H1 (cell line): ENCODE results near the gene FAM83C. TPM values are rescaled to one million over a fixed set of nuclear protein-coding genes. Genes with fewer than 3 reads are reported as not detected.

Experiments
- CTCF ChIA-PET: fragments of 300-600 bp; sonication (Branson Sonifier 250); formaldehyde crosslinking; loops from one replicate; lab custom pipeline; 2021; ENCODE audit not compliant: partially characterized antibody; lab: Charles Lee
- POLR2A ChIA-PET: fragments of 300-600 bp; sonication (Branson Sonifier 250); formaldehyde crosslinking; loops from one replicate; lab custom pipeline; 2021; ENCODE audit warnings: inconsistent platforms; ENCODE audit not compliant: partially characterized antibody; lab: Charles Lee
- DNase-seq, 2 experiments: peaks; one replicate each; pipeline versions ENCODE4 v3.0.0 to v3.0.0-alpha.2; 2010 to 2022; ENCODE audit warnings: low spot score in 2 of 2, low read depth in 1 of 2, mixed read lengths in 1 of 2
- FAIRE-seq: peaks from 2 replicates; lab custom pipeline; 2011; peaks lifted over from hg19 to GRCh38; lab: Jason Lieb, UNC
- H2AFZ ChIP-seq: 2 replicates; pipeline ENCODE4 v1.8.1; 2012; ENCODE audit warnings: low read length, inconsistent platforms
- H2AK5ac ChIP-seq: 2 replicates; pipeline ENCODE4 v1.6.1; 2013; ENCODE audit warnings: low read depth, low read length
- H2BK120ac ChIP-seq: replicated peaks from 2 replicates; pipeline ENCODE3; 2013; ENCODE audit warnings: low read depth, low read length, inconsistent platforms
- H2BK12ac ChIP-seq: 2 replicates; pipeline ENCODE4 v1.6.1; 2013; ENCODE audit warnings: low read depth, low read length
- H2BK15ac ChIP-seq: 2 replicates; pipeline ENCODE4 v1.6.1; 2013; ENCODE audit warnings: low read length
- H2BK20ac ChIP-seq: 2 replicates; pipeline ENCODE4 v1.6.1; 2013; ENCODE audit warnings: low read length
- H2BK5ac ChIP-seq: 2 replicates; pipeline ENCODE4 v1.6.1; 2013; ENCODE audit warnings: low read depth, low read length
- H3K14ac ChIP-seq: 2 replicates; pipeline ENCODE4 v1.6.1; 2013; ENCODE audit warnings: inconsistent platforms; ENCODE audit not compliant: insufficient read length
- H3K18ac ChIP-seq: 2 replicates; pipeline ENCODE4 v1.6.1; 2013; ENCODE audit warnings: low read length; ENCODE audit errors: extremely low read depth
- H3K23ac ChIP-seq: 2 replicates; pipeline ENCODE4 v1.6.1; 2013; ENCODE audit warnings: inconsistent platforms; ENCODE audit not compliant: insufficient read length
- H3K23me2 ChIP-seq: 2 replicates; pipeline ENCODE4 v1.6.1; 2013; ENCODE audit warnings: low read depth, low read length
- H3K27ac ChIP-seq: 2 replicates; pipeline ENCODE4 v1.6.1; 2011; ENCODE audit warnings: low read depth, low read length, inconsistent platforms
- H3K27me3 ChIP-seq, 4 experiments: replicated peaks in 1 of 4; 1 replicate in 1 of 4; 2 replicates in 3 of 4; pipeline versions ENCODE4 v1.6.1 to v1.8.1; 2011 to 2013; ENCODE audit warnings: low read length in 3 of 4, mild to moderate bottlenecking in 3 of 4, inconsistent platforms in 2 of 4, mixed read lengths in 2 of 4, moderate library complexity in 1 of 4; ENCODE audit not compliant: control insufficient read depth in 3 of 4, insufficient read depth in 3 of 4; ENCODE audit errors: extremely low read depth in 1 of 4
- H3K36me3 ChIP-seq, 4 experiments: 2 replicates each; pipeline versions ENCODE4 v1.6.1 to v1.8.1; 2011 to 2013; ENCODE audit warnings: mild to moderate bottlenecking in 4 of 4, low read length in 3 of 4, moderate library complexity in 2 of 4, control low read depth in 1 of 4, inconsistent platforms in 1 of 4; ENCODE audit not compliant: insufficient read depth in 4 of 4, control insufficient read depth in 2 of 4
- H3K4ac ChIP-seq: replicated peaks from 2 replicates; pipeline ENCODE3; 2013; ENCODE audit warnings: low read length, low read depth, mixed read lengths, inconsistent platforms; ENCODE audit not compliant: insufficient read length
- H3K4me1 ChIP-seq, 4 experiments: replicated peaks in 1 of 4; 1 replicate in 1 of 4; 2 replicates in 3 of 4; pipeline versions ENCODE4 v1.6.1 to v1.8.1; 2011 to 2013; ENCODE audit warnings: low read length in 3 of 4, inconsistent platforms in 2 of 4, mixed read lengths in 1 of 4; ENCODE audit not compliant: insufficient read depth in 4 of 4, control insufficient read depth in 3 of 4
- H3K4me2 ChIP-seq, 2 experiments: 2 replicates each; pipeline versions ENCODE4 v1.6.1 to v1.8.1; 2011 to 2013; ENCODE audit warnings: low read depth in 2 of 2, low read length in 2 of 2, control low read depth in 1 of 2, inconsistent platforms in 1 of 2, mild to moderate bottlenecking in 1 of 2; ENCODE audit not compliant: insufficient read depth in 1 of 2
- H3K4me3 ChIP-seq, 4 experiments: fragments of 200-600, 300-600 bp in 1 of 4; sonication (generic), shearing (Covaris generic), sonication (Bioruptor Twin) in 1 of 4; 2 replicates each; pipeline versions ENCODE4 v1.5.1 to v1.8.1; 2011 to 2016; ENCODE audit warnings: low read length in 4 of 4, low read depth in 3 of 4, control low read depth in 2 of 4, inconsistent platforms in 2 of 4, mild to moderate bottlenecking in 2 of 4, mixed read lengths in 1 of 4, moderate library complexity in 1 of 4; ENCODE audit not compliant: insufficient read depth in 2 of 4; ENCODE audit errors: extremely low read depth in 1 of 4
- H3K56ac ChIP-seq: replicated peaks from 2 replicates; pipeline ENCODE3; 2013; ENCODE audit warnings: low read depth, mild to moderate bottlenecking, mixed read lengths, low read length, inconsistent platforms; ENCODE audit not compliant: insufficient read length
- H3K79me1 ChIP-seq: 2 replicates; pipeline ENCODE4 v1.6.1; 2013; ENCODE audit warnings: low read depth, low read length, control low read depth
- H3K79me2 ChIP-seq, 2 experiments: 2 replicates each; pipeline versions ENCODE4 v1.6.1 to v1.8.1; 2012 to 2013; ENCODE audit warnings: low read length in 2 of 2, mild to moderate bottlenecking in 2 of 2, inconsistent platforms in 1 of 2; ENCODE audit not compliant: insufficient read depth in 2 of 2, control insufficient read depth in 1 of 2
- H3K9ac ChIP-seq, 4 experiments: replicated peaks in 1 of 4; 1 replicate in 1 of 4; 2 replicates in 3 of 4; pipeline versions ENCODE4 v1.6.1 to v1.8.1; 2011 to 2013; ENCODE audit warnings: low read depth in 3 of 4, low read length in 3 of 4, control low read depth in 2 of 4, mild to moderate bottlenecking in 2 of 4, moderate library complexity in 2 of 4, inconsistent platforms in 1 of 4; ENCODE audit errors: extremely low read depth in 1 of 4
- H3K9me3 ChIP-seq, 2 experiments: 2 replicates each; pipeline versions ENCODE4 v1.6.1 to v1.8.1; 2012 to 2013; ENCODE audit warnings: mild to moderate bottlenecking in 2 of 2, moderate library complexity in 2 of 2, control low read depth in 1 of 2, inconsistent platforms in 1 of 2, low read depth in 1 of 2, low read length in 1 of 2, mixed read lengths in 1 of 2; ENCODE audit not compliant: insufficient read depth in 2 of 2
- H4K20me1 ChIP-seq, 2 experiments: replicated peaks in 1 of 2; 2 replicates each; pipeline versions ENCODE3 to v1.8.1; 2011 to 2013; ENCODE audit warnings: inconsistent platforms in 2 of 2, low read length in 2 of 2, mild to moderate bottlenecking in 1 of 2; ENCODE audit not compliant: insufficient read depth in 2 of 2, control insufficient read depth in 1 of 2
- H4K5ac ChIP-seq: 2 replicates; pipeline ENCODE4 v1.6.1; 2013; ENCODE audit warnings: low read length, low read depth, mixed read lengths, inconsistent platforms; ENCODE audit not compliant: insufficient read length
- H4K8ac ChIP-seq: 2 replicates; pipeline ENCODE4 v1.8.0; 2013; ENCODE audit warnings: mild to moderate bottlenecking, moderate library complexity, low read length, inconsistent platforms; ENCODE audit not compliant: insufficient read depth; ENCODE audit errors: extremely low read depth
- H4K91ac ChIP-seq: replicated peaks from 2 replicates; pipeline ENCODE3; 2013; ENCODE audit warnings: low read length, mixed read lengths, inconsistent platforms; ENCODE audit not compliant: insufficient read length
- CHD1 ChIP-seq: IDR thresholded peaks from 2 replicates; pipeline ENCODE4 v1.6.1; 2012; ENCODE audit warnings: low read depth, low read length, improper control_type of control experiment
- CTCF ChIP-seq, 3 experiments: IDR thresholded peaks; 1 replicate in 2 of 3; 2 replicates in 1 of 3; pipeline versions ENCODE4 v1.5.1 to v1.6.1; 2011; ENCODE audit warnings: low read length in 3 of 3, mild to moderate bottlenecking in 3 of 3, inconsistent platforms in 2 of 3, low read depth in 1 of 3, moderate library complexity in 1 of 3; ENCODE audit not compliant: insufficient read depth in 1 of 3; ENCODE audit errors: control extremely low read depth in 1 of 3
- RAD21 ChIP-seq, 2 experiments: IDR thresholded peaks in 1 of 2; conservative IDR thresholded peaks in 1 of 2; 2 replicates each; pipeline ENCODE4 v1.6.1; 2011; ENCODE audit warnings: low read depth in 2 of 2, low read length in 2 of 2, improper control_type of control experiment in 1 of 2, inconsistent platforms in 1 of 2, mild to moderate bottlenecking in 1 of 2, moderate library complexity in 1 of 2
- WGBS, 2 experiments: shearing (Covaris generic) in 1 of 2; methylation state at CpG; one replicate each; pipeline versions ENCODE4 v1.1.6 to v1.1.7; 2013 to 2015; ENCODE audit warnings: low lambda C conversion rate in 2 of 2, mixed read lengths in 2 of 2, inconsistent platforms in 1 of 2, low coverage in 1 of 2, missing lambda C conversion rate in 1 of 2; ENCODE audit not compliant: insufficient replicate concordance in 2 of 2, insufficient coverage in 1 of 2, insufficient read length in 1 of 2; ENCODE audit errors: extremely low coverage in 1 of 2, missing lambda C conversion rate in 1 of 2; 5-methylcytosine and 5-hydroxymethylcytosine counted together
- polyA plus RNA-seq, 7 experiments: library from polyadenylated mRNA; depleted of rRNA in 3 of 7; stranded (reverse) in 5 of 7; unstranded in 2 of 7; fragments of >200 nt in 5 of 7; fragments of 200-250 nt in 2 of 7; gene quantifications; 1 replicate in 5 of 7; 2 replicates in 1 of 7; 4 replicates in 1 of 7; pipeline versions ENCODE4 v1.2.1 to v1.2.3, GENCODE V29; 2011 to 2013; ENCODE audit warnings: missing spikeins in 2 of 7, mixed read lengths in 2 of 7
- total RNA-seq: library from RNA; stranded (reverse); fragmentation: NEBNext Ultra II Directional; extraction: Animal tissue kit (Norgen Biotek cat#: 25700); gene quantifications from 2 replicates; pipeline ENCODE4 v1.2.1, GENCODE V29; 2021

The FAM83C gene
- total and polyA plus RNA-seq, 2 of the 8 experiments (the other 6 are each of a cell fraction or from before 2014, with no cell fraction given): not detected

GRCh38 chr20:35264755-35265154 is 27.5 kb downstream of the FAM83C start:
- Histone ChIP-seq H3K79me2 (no peaks in the 10 kb centered on the region), H2BK15ac (0 out of 2 replicates have a peak overlapping the region, but pooled peaks have one; percentile 10), H3K23me2 (no peaks in the 10 kb centered on the region; the same call in 1 of the 2 replicates), H3K27ac (no peak overlapping the region; the same call in 1 of the 2 replicates), H3K56ac (no peak overlapping the region), H3K23ac (no peak overlapping the region), H3K18ac (peak overlapping the region; percentile 9; the same call in 1 of the 2 replicates), H3K79me1 (no peaks in the 10 kb centered on the region), H3K27me3 (no peaks in the 10 kb centered on the region), H2BK20ac (peak overlapping the region; percentile 7; the same call in 1 of the 2 replicates), H3K4me2 (no peak overlapping the region), H2AFZ (no peak overlapping the region), H3K4me3 (no peak overlapping the region), H4K20me1 (no peaks in the 10 kb centered on the region), H3K9ac (no peak overlapping the region), H3K4ac (no peak overlapping the region), H4K91ac (peak overlapping the region; percentile 63), H3K14ac (no peak overlapping the region), H4K8ac (no peak overlapping the region), H2AK5ac (no peak overlapping the region), H3K36me3 (peaks cover 0 to 1% (median 0%) of the 10 kb centered on the region in 4 experiments; a peak in 1 of 8 replicates), H2BK120ac (no peak overlapping the region), H3K9me3 (no peaks in the 10 kb centered on the region), H4K5ac (peak overlapping the region; percentile 37), H3K4me1 (peaks cover 10 to 38% (median 24%) of the 10 kb centered on the region in 4 experiments), H2BK5ac (peak overlapping the region; percentile 53; the same call in 1 of the 2 replicates), H2BK12ac (peak overlapping the region; percentile 86; the same call in 1 of the 2 replicates)
- ChIA-PET CTCF (interaction anchor here (0.7 to 11.5 kb wide), 18 partner anchors 11 to 286 kb away, joined by 3 to 135 read pairs (median 4); partner anchors contain the start of genes EDEM2 and MMP24), POLR2A (interaction anchor here (0.5 to 7.2 kb wide), 11 partner anchors 10 to 195 kb away, joined by 3 to 98 read pairs (median 4); partner anchors contain the start of genes EDEM2, EIF6, MMP24 and MMP24OS)
- FAIRE-seq (no peak), DNase-seq (no peak)
- WGBS, 2 experiments: 71% methylated on average over 1 of the region's 1 CpG; no CpG with 5 or more reads in 1 of the 2 experiments
- TF ChIP-seq RAD21 (IDR thresholded peaks at IDR 0.05 in 1 of 2, conservative IDR thresholded peaks at IDR 0.05 in 1 of 2; ENCODE audit: low read depth in 2 of 2, low read length in 2 of 2) (peak; percentile 56 to 75), CTCF (IDR thresholded peaks at IDR 0.05; ENCODE audit: control extremely low read depth in 1 of 3, insufficient read depth in 1 of 3, low read depth in 1 of 3, low read length in 3 of 3) (peak; percentile 36 to 54 (median 47); a peak in 3 of 4 replicates), CHD1 (no peak)
